Measurements from ENCODE around the gene ARHGAP18. TPM values are rescaled to one million over a fixed set of nuclear protein-coding genes. Genes with fewer than 3 reads are reported as not detected.

ARHGAP18 gene
- total and polyA plus RNA-seq, 2 experiments from 2014 or later = 4.3 to 5.0 TPM

DNA sequence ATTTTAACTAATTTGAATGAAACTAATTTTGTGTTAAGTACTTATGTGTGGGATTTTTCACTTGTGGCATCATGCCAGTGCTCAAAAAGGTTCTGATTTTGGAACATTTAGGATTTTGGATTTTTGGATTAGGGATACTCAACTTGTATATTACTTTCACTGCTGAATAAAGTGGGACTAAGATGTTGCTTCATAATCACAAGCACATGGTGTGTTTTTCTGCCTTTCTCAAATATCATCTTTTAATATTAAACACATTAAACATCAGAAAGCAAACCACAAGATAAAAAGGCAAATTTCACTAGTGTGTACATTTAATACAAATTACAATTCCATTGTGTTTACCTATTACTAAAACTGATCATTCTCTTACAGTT lies 89.8 kb downstream of the ARHGAP18 start:
- no peaks in the 10 kb centered on the region for H4K20me1 ChIP-seq (replicated peaks; ENCODE audit: insufficient read depth)
- H3K27ac ChIP-seq (ENCODE audit: low read depth) = no peak overlapping the region
- Mint-ChIP-seq H3K36me3 (ENCODE audit: low read depth) (peaks cover 10% of the 10 kb centered on the region), H3K27ac (no peak overlapping the region), H3K27me3 (ENCODE audit: insufficient read depth, low read depth, poor library complexity) (peaks cover 4% of the 10 kb centered on the region), H3K4me3 (no peak overlapping the region), H3K4me1 (no peaks in the 10 kb centered on the region; the same call in 2 of the 3 replicates), H3K9me3 (peaks cover 12% of the 10 kb centered on the region)
- H3K4me3 ChIP-seq = no peak overlapping the region
- H3F3A ChIP-seq (replicated peaks; ENCODE audit: low read depth) = no peaks in the 10 kb centered on the region
- H3K27me3 ChIP-seq (ENCODE audit: insufficient read depth) = no peaks in the 10 kb centered on the region
- DNase-seq (ENCODE audit: low spot score) = no peak
- H3K79me2 ChIP-seq (replicated peaks; ENCODE audit: insufficient read depth) = no peaks in the 10 kb centered on the region
- 0 out of 2 replicates have a peak, but pooled peaks cover 9% of the 10 kb centered on the region for H3K9me2 ChIP-seq (ENCODE audit: insufficient read depth)
- no peak overlapping the region for H3K4me2 ChIP-seq
- TF ChIP-seq NANOG (IDR thresholded peaks at IDR 0.05; ENCODE audit: borderline replicate concordance) = no peak
- TF ChIP-seq ZNF331 (CRISPR knock-in tag; IDR thresholded peaks at IDR 0.05; ENCODE audit: low read depth) = no peak
- TF ChIP-seq, protein P1, sequence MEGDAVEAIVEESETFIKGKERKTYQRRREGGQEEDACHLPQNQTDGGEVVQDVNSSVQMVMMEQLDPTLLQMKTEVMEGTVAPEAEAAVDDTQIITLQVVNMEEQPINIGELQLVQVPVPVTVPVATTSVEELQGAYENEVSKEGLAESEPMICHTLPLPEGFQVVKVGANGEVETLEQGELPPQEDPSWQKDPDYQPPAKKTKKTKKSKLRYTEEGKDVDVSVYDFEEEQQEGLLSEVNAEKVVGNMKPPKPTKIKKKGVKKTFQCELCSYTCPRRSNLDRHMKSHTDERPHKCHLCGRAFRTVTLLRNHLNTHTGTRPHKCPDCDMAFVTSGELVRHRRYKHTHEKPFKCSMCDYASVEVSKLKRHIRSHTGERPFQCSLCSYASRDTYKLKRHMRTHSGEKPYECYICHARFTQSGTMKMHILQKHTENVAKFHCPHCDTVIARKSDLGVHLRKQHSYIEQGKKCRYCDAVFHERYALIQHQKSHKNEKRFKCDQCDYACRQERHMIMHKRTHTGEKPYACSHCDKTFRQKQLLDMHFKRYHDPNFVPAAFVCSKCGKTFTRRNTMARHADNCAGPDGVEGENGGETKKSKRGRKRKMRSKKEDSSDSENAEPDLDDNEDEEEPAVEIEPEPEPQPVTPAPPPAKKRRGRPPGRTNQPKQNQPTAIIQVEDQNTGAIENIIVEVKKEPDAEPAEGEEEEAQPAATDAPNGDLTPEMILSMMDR (conservative IDR thresholded peaks at IDR 0.05; ENCODE audit: low read depth in 2 of 2) = no peak
- ATAC-seq = no peak
- H3K36me3 ChIP-seq (ENCODE audit: insufficient read depth) = no peaks in the 10 kb centered on the region
- H3K4me1 ChIP-seq (ENCODE audit: insufficient read depth) = no peaks in the 10 kb centered on the region; the same call in 1 of the 2 replicates
- no peak overlapping the region for H2AFZ ChIP-seq

DNA sequence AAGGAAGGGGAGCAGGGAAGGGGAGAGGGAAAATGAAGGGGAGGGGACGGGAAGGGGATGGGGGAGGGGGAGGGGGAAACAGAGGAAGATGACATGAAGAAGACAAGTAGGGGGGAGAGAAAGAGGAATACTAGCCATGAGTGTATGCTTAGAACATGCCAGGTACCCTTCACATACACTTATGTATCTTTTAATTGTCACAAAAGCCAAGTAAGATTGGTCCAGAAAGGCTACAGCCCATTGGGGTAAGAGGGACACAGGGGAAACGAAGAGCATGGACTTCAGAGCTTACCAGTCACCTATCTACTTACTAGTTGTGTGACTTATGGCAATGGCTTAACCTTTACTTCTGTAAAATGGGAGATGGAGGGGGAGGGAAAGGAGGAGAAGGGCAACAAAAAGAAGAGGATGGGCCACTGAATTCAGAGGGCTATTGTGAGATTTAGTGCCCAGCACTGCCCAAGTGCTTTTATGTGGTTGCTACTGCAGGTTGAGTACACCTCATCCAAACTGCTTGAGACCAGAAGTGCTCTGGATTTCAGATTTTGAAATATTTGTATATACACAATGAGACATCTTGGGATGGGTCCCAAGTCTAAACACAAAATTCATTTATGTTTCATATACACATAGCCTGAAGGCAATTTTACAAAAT lies 90.3 kb downstream of the ARHGAP18 start:
- TF ChIP-seq STAT1 (IDR thresholded peaks at IDR 0.05; ENCODE audit: unreplicated experiment) (no peak), ZNF114 (CRISPR knock-in tag; IDR thresholded peaks at IDR 0.05) (no peak)
- no peak overlapping the region for H2AFZ ChIP-seq
- H3K4me2 ChIP-seq = no peak overlapping the region
- ATAC-seq (no peak), DNase-seq (ENCODE audit: low spot score) (no peak)
- Mint-ChIP-seq H3K4me3 (no peak overlapping the region), H3K27me3 (ENCODE audit: insufficient read depth, low read depth, poor library complexity) (peaks cover 4% of the 10 kb centered on the region), H3K36me3 (ENCODE audit: low read depth) (peaks cover 10% of the 10 kb centered on the region), H3K27ac (no peak overlapping the region), H3K4me1 (no peaks in the 10 kb centered on the region; the same call in 2 of the 3 replicates), H3K9me3 (peaks cover 12% of the 10 kb centered on the region)
- H3K27ac ChIP-seq (ENCODE audit: low read depth) = no peak overlapping the region
- H3K4me3 ChIP-seq = no peak overlapping the region
- H3K4me1 ChIP-seq (ENCODE audit: insufficient read depth) = no peaks in the 10 kb centered on the region; the same call in 1 of the 2 replicates
- H3K79me2 ChIP-seq (replicated peaks; ENCODE audit: insufficient read depth) = no peaks in the 10 kb centered on the region
- H3K36me3 ChIP-seq (ENCODE audit: insufficient read depth) = no peaks in the 10 kb centered on the region
- H3K27me3 ChIP-seq (ENCODE audit: insufficient read depth) = no peaks in the 10 kb centered on the region
- H3F3A ChIP-seq (replicated peaks; ENCODE audit: low read depth) = no peaks in the 10 kb centered on the region
- no peaks in the 10 kb centered on the region for H4K20me1 ChIP-seq (replicated peaks; ENCODE audit: insufficient read depth)
- H3K9me2 ChIP-seq (ENCODE audit: insufficient read depth) = 0 out of 2 replicates have a peak, but pooled peaks cover 9% of the 10 kb centered on the region

DNA sequence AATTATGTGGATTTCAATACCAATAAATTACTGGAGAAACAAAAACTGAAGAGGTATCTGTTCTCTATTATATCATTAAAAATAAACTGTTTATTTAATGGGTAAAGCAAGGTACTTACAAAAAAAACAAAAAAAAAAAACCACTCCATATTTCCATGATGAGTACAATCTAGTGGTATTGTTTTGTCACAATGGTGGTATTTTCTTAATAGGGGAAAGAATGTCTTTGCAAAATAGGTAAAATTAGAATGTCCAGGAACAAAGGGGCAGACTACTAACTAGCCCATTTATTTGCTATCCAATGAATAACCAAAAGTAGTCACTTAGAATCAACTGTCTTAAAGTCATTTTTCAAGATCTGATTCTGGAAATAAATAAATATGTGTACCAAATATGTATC lies 92.0 kb downstream of the ARHGAP18 start:
- no peaks in the 10 kb centered on the region; the same call in 2 of the 3 replicates for H3K4me1 Mint-ChIP-seq
- H3K36me3 ChIP-seq (ENCODE audit: insufficient read depth) = no peaks in the 10 kb centered on the region
- H3K4me3 ChIP-seq = no peak overlapping the region
- H3K9me3 Mint-ChIP-seq = peaks cover 12% of the 10 kb centered on the region
- no peak for TF ChIP-seq STAT1 (IDR thresholded peaks at IDR 0.05; ENCODE audit: unreplicated experiment)
- no peak overlapping the region for H2AFZ ChIP-seq
- no peaks in the 10 kb centered on the region for H3F3A ChIP-seq (replicated peaks; ENCODE audit: low read depth)
- H4K20me1 ChIP-seq (replicated peaks; ENCODE audit: insufficient read depth) = no peaks in the 10 kb centered on the region
- no peak overlapping the region for H3K4me3 Mint-ChIP-seq
- no peak overlapping the region for H3K4me2 ChIP-seq
- no peaks in the 10 kb centered on the region for H3K79me2 ChIP-seq (replicated peaks; ENCODE audit: insufficient read depth)
- H3K27me3 ChIP-seq (ENCODE audit: insufficient read depth) = no peaks in the 10 kb centered on the region
- peaks cover 4% of the 10 kb centered on the region for H3K27me3 Mint-ChIP-seq (ENCODE audit: insufficient read depth, low read depth, poor library complexity)
- no peaks in the 10 kb centered on the region; the same call in 1 of the 2 replicates for H3K4me1 ChIP-seq (ENCODE audit: insufficient read depth)
- H3K27ac Mint-ChIP-seq = no peak overlapping the region
- ATAC-seq (no peak), DNase-seq (ENCODE audit: low spot score) (no peak)
- peaks cover 10% of the 10 kb centered on the region for H3K36me3 Mint-ChIP-seq (ENCODE audit: low read depth)
- no peak overlapping the region for H3K27ac ChIP-seq (ENCODE audit: low read depth)
- H3K9me2 ChIP-seq (ENCODE audit: insufficient read depth) = 0 out of 2 replicates have a peak, but pooled peaks cover 4% of the 10 kb centered on the region
